Uterus (tissue), 4 donors: ENCODE results near the gene RBM12. TPM values are rescaled to one million over a fixed set of nuclear protein-coding genes. Genes with fewer than 3 reads are reported as not detected.

ENCODE experiments used
- DNase-seq, 2 donors: peaks; one replicate each; pipeline ENCODE4 v3.0.0-alpha.2; 2019 to 2020
- H3K27ac ChIP-seq, 2 donors: fragments of 200-600 bp; sonication (generic); 1 replicate in 1 of 2; 2 replicates in 1 of 2; pipeline ENCODE4 v1.5.1; 2016 to 2018
- H3K27me3 ChIP-seq, 2 donors: fragments of 200-600 bp; sonication (generic); one replicate each; pipeline ENCODE4 v1.5.1; 2018 to 2019; ENCODE audit warnings: control low read depth in 1 of 2
- H3K36me3 ChIP-seq, 2 donors: fragments of 200-600 bp; sonication (generic); one replicate each; pipeline ENCODE4 v1.5.1; 2019; ENCODE audit warnings: control low read depth in 1 of 2
- H3K4me1 ChIP-seq, 2 donors: fragments of 200-600 bp; sonication (generic); one replicate each; pipeline ENCODE4 v1.5.1; 2018 to 2019; ENCODE audit warnings: control low read depth in 1 of 2
- H3K4me3 ChIP-seq, 2 donors: fragments of 200-600 bp; sonication (generic); 1 replicate in 1 of 2; 2 replicates in 1 of 2; pipeline ENCODE4 v1.5.1; 2018 to 2019; ENCODE audit warnings: mild to moderate bottlenecking in 1 of 2
- H3K9me3 ChIP-seq, 2 donors: fragments of 200-600 bp; sonication (generic); one replicate each; pipeline ENCODE4 v1.5.1; 2019; ENCODE audit warnings: control low read depth in 1 of 2
- POLR2A ChIP-seq, 2 donors: fragments of 450-650 bp; IDR thresholded peaks; one replicate each; pipeline ENCODE4 v1.6.1; 2016; ENCODE audit warnings: antibody characterized with exemption in 2 of 2, mild to moderate bottlenecking in 1 of 2, moderate library complexity in 1 of 2
- intact Hi-C: fragments of 100-400 bp; cut with DNase I; formaldehyde crosslinking; loops from one replicate; pipeline ENCODE4 v1.15.1; 2023; ENCODE audit warnings: low total_unique reads
- small RNA-seq: library from RNA; depleted of rRNA; stranded (forward); fragments of <200 nt; gene quantifications from one replicate; pipeline ENCODE3, GENCODE V24; 2016
- total RNA-seq, 4 donors: library from RNA; depleted of rRNA in 3 of 4; stranded (reverse); fragments of >200 nt in 3 of 4; gene quantifications; one replicate each; pipeline versions ENCODE4 v1.1.0 to v1.2.4, GENCODE V29; 2014 to 2023
- TF ChIP-seq, protein P1 (sequence below), 4 experiments: fragments of 200-600 bp in 2 of 4; fragments of 450-650 bp in 2 of 4; sonication (generic) in 2 of 4; IDR thresholded peaks; one replicate each; pipeline ENCODE4 v1.5.1; 2016 to 2019; ENCODE audit warnings: antibody characterized with exemption in 4 of 4, mild to moderate bottlenecking in 2 of 4, moderate library complexity in 1 of 4
- donor health status: DM: yes; HTN: yes; CAD: no.

Gene RBM12
- total RNA-seq, 4 donors from 2014 or later = 9.5 to 105 (median 54.4) TPM

DNA sequence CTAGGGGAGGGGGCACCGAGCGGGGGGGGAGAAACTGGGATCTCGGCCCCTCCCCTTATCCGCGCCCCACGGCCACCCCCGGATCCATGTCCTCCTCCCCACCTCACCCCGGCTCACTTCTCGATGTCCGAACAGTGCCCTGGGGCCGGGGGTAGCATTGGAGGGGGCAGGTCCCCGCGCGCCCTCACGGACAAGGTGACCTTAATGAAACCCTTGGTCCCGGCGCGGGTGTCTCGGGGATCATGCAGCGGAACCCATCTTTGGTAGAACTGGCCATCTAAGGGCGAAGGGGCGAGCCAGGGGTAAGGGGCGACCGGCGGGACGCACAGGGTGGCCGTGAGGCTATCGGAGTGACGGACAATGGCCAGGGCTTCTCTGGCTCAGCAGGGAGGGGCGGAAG lies 62.7 kb downstream of the RBM12 start:
- no peak for DNase-seq
- no peaks in the 10 kb centered on the region for H3K36me3 ChIP-seq
- no peaks in the 10 kb centered on the region for H3K9me3 ChIP-seq
- H3K4me3 ChIP-seq = peak overlapping the region; percentile 31 to 33
- intact Hi-C loops = no loop called here
- TF ChIP-seq, protein P1, sequence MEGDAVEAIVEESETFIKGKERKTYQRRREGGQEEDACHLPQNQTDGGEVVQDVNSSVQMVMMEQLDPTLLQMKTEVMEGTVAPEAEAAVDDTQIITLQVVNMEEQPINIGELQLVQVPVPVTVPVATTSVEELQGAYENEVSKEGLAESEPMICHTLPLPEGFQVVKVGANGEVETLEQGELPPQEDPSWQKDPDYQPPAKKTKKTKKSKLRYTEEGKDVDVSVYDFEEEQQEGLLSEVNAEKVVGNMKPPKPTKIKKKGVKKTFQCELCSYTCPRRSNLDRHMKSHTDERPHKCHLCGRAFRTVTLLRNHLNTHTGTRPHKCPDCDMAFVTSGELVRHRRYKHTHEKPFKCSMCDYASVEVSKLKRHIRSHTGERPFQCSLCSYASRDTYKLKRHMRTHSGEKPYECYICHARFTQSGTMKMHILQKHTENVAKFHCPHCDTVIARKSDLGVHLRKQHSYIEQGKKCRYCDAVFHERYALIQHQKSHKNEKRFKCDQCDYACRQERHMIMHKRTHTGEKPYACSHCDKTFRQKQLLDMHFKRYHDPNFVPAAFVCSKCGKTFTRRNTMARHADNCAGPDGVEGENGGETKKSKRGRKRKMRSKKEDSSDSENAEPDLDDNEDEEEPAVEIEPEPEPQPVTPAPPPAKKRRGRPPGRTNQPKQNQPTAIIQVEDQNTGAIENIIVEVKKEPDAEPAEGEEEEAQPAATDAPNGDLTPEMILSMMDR (IDR thresholded peaks at IDR 0.05) = no peak
- no peak for TF ChIP-seq POLR2A (IDR thresholded peaks at IDR 0.05)
- H3K4me1 ChIP-seq = peaks cover 0 to 14% of the 10 kb centered on the region in 2 donors
- no peak overlapping the region for H3K27ac ChIP-seq
- H3K27me3 ChIP-seq = peaks cover 0 to 5% of the 10 kb centered on the region in 2 donors

- H3K4me3 ChIP-seq = peak overlapping the region; percentile 31 to 33
- H3K27ac ChIP-seq = no peak overlapping the region
- TF ChIP-seq, protein P1 (IDR thresholded peaks at IDR 0.05) = peak; percentile 49 to 55 (median 52)
- no peak for TF ChIP-seq POLR2A (IDR thresholded peaks at IDR 0.05)
- no peaks in the 10 kb centered on the region for H3K36me3 ChIP-seq
- peaks cover 0 to 5% of the 10 kb centered on the region in 2 donors for H3K27me3 ChIP-seq
- DNase-seq = peak; percentile 71 to 79
- H3K4me1 ChIP-seq = peaks cover 0 to 14% of the 10 kb centered on the region in 2 donors
- no peaks in the 10 kb centered on the region for H3K9me3 ChIP-seq
- intact Hi-C loops = no loop called here
These were observed 63.4 kb downstream of the RBM12 start for GRCh38 chr20:35600993-35601973.

- peaks cover 0 to 14% of the 10 kb centered on the region in 2 donors for H3K4me1 ChIP-seq
- H3K9me3 ChIP-seq = no peaks in the 10 kb centered on the region
- intact Hi-C loops = no loop called here
- H3K36me3 ChIP-seq = no peaks in the 10 kb centered on the region
- H3K27ac ChIP-seq = no peak overlapping the region
- no peak for TF ChIP-seq POLR2A (IDR thresholded peaks at IDR 0.05)
- TF ChIP-seq, protein P1 (IDR thresholded peaks at IDR 0.05) = no peak
- H3K27me3 ChIP-seq = peaks cover 0 to 5% of the 10 kb centered on the region in 2 donors
- H3K4me3 ChIP-seq = peak overlapping the region; percentile 31 to 33
- DNase-seq = no peak
These were observed 64.3 kb downstream of the RBM12 start for GRCh38 chr20:35600176-35600992.

DNA sequence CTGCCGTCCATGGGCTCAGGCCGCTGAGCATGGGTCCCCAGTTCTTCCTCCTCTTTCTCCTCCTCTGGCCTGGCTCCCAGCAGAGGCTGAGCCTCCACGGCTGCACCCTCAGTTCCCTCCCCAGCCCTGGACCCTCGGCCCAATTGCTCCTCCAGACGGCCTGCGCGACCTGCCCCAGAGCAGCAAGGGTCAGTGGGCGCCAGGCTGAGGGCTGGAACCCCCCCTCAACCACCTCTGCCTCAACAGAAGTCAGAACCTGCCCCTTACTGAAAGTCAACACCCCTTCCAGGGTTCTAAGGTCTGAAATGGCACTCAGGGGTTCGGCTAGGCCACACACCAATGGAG lies 65.0 kb downstream of the RBM12 start:
- H3K4me3 ChIP-seq = no peak overlapping the region
- H3K27me3 ChIP-seq = peaks cover 0 to 5% of the 10 kb centered on the region in 2 donors
- H3K4me1 ChIP-seq = peaks cover 0 to 14% of the 10 kb centered on the region in 2 donors
- DNase-seq = no peak
- no peak overlapping the region for H3K27ac ChIP-seq
- no peaks in the 10 kb centered on the region for H3K9me3 ChIP-seq
- TF ChIP-seq POLR2A (IDR thresholded peaks at IDR 0.05) = no peak
- TF ChIP-seq, protein P1 (IDR thresholded peaks at IDR 0.05) = no peak
- H3K36me3 ChIP-seq = no peaks in the 10 kb centered on the region
- intact Hi-C loops = no loop called here

Small RNAs within 50 kb of the gene (small RNA-seq; reads per million reads assigned to genes)
- not detected for gene RNU6-759P

Other genes starting within 250 kb of the RBM12 start
- 1 to 10 TPM in 1 of 4 donors, under 1 TPM in 1, not detected in 2; 0.37 to 1.9 TPM for gene GDF5, start 226.7 kb downstream of the RBM12 start, total RNA-seq
- 10 to 100 TPM in 3 of 4 donors, 1 to 10 TPM in 1; 9.2 to 44.2 (median 41.5) TPM for gene CEP250, start 209.3 kb downstream of the RBM12 start, total RNA-seq
- gene C20orf173, start 135.2 kb downstream of the RBM12 start, total RNA-seq = not detected
- 100 to 1,000 TPM; 124 to 310 (median 195) TPM for gene ERGIC3, start 122.8 kb downstream of the RBM12 start, total RNA-seq
- 1 to 10 TPM in 2 of 4 donors, not detected in 2; 2.1 to 8.4 TPM for gene SPAG4, start 49.1 kb downstream of the RBM12 start, total RNA-seq
- 100 to 1,000 TPM in 3 of 4 donors, 10 to 100 TPM in 1; 86.8 to 295 (median 142) TPM for gene CPNE1, start within 50 bp of the RBM12 start, total RNA-seq
- gene NFS1, start 34.5 kb upstream of the RBM12 start, total RNA-seq = 10 to 100 TPM in 3 of 4 donors, 1 to 10 TPM in 1; 9.1 to 35.4 (median 20.4) TPM
- gene ROMO1, start 34.5 kb upstream of the RBM12 start, total RNA-seq = 100 to 1,000 TPM in 2 of 4 donors, 10 to 100 TPM in 2; 69.3 to 492 (median 171) TPM
- gene RBM39, start 77.4 kb upstream of the RBM12 start, total RNA-seq = 100 to 1,000 TPM; 232 to 592 (median 389) TPM
- 100 to 1,000 TPM in 1 of 4 donors, 10 to 100 TPM in 3; 35.3 to 109 (median 76.5) TPM for gene PHF20, start 107.1 kb upstream of the RBM12 start, total RNA-seq